ENCODE data around the gene TMED1.

DNA sequence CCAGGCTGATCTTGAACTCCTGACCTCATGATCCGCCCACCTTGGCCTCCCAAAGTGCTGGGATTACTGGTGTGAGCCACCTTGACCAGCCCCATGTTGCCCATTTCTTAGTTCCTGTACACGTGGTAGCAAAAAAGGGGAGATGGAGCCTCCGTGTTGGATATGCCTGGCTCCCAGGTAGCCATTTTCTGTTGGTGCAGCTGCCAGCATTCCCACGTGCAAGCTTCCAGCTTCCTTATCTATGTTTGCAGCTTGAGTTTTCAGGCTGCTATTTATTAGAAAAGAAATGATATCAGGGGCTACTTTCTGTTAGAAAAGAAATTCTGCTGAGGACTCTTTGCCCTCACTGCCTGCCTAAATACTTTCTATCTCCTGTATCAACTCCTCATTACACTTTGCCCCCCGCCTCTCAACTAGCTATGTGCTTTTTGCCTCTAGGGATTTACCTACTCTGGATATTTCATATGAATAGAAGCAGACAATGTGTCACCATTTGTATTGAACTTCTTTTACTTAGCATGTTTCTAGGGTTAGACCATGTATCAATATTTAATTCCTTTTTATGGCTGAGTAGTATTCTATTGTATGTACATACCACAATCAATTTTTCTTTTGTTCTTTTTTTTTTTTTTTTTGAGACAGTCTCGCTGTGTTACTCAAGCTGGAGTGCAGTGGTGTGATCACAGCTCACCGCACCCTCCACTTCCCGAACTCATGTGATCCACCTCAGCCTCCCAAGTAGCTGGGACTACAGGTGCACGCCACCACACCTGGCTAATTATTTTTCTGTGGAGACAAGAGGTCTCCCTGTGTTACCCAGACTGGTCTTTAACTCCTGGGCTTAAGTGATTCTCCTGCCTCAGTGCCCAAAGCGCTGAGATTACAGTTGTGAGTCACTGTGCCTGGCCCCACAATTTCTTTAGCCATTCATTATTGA lies 3.4 kb upstream of the TMED1 start:
- TF ChIP-seq MYC (IDR thresholded peaks at IDR 0.05; ENCODE audit: low read depth, low read length) (peak; percentile 88), MYC (CRISPR knock-in tag; IDR thresholded peaks at IDR 0.05; ENCODE audit: borderline replicate concordance, low read depth) (peak; percentile 68; the same call in 1 of the 2 replicates), IRF9 (tag; IDR thresholded peaks at IDR 0.05) (no peak)

Measured in K562 (cell line).